Activated CD4-positive, alpha-beta memory T cell treated with anti-CD3 and anti-CD28 coated beads, Interleukin-2, amount 10 ng/mL, durations not matched to agents 7 days and 5 days (primary cell): ENCODE data around the gene THRB. TPM values are rescaled to one million over a fixed set of nuclear protein-coding genes. Genes with fewer than 3 reads are reported as not detected.

Source experiments
- CTCF ChIA-PET: fragments of 350-600 bp; sonication (Branson Sonifier 250); formaldehyde crosslinking; loops from one replicate; lab custom pipeline; 2021; ENCODE audit warnings: antibody characterized with exemption, inconsistent platforms; lab: Charles Lee
- POLR2A ChIA-PET: fragments of 350-600 bp; sonication (Branson Sonifier 250); formaldehyde crosslinking; loops from one replicate; lab custom pipeline; 2021; ENCODE audit warnings: antibody characterized with exemption; lab: Charles Lee
- DNase-seq: peaks from one replicate; pipeline ENCODE4 v3.0.0-alpha.2; 2020
- H3K27ac Mint-ChIP-seq: one replicate; pipeline ENCODE4 v1.8.0; 2021; ENCODE audit warnings: mild to moderate bottlenecking, mixed read lengths
- H3K27me3 Mint-ChIP-seq: one replicate; pipeline ENCODE4 v1.8.0; 2021; ENCODE audit warnings: mixed read lengths
- H3K36me3 Mint-ChIP-seq: one replicate; pipeline ENCODE4 v1.8.0; 2021; ENCODE audit warnings: low read depth, mixed read lengths
- H3K4me1 Mint-ChIP-seq: one replicate; pipeline ENCODE4 v1.8.0; 2021; ENCODE audit warnings: mixed read lengths
- H3K4me3 Mint-ChIP-seq: one replicate; pipeline ENCODE4 v1.8.0; 2021; ENCODE audit warnings: mild to moderate bottlenecking, mixed read lengths
- H3K9me3 Mint-ChIP-seq: one replicate; pipeline ENCODE4 v1.8.0; 2021; ENCODE audit warnings: mixed read lengths
- total RNA-seq, 2 experiments: library from RNA; stranded (reverse); gene quantifications; one replicate each; pipeline ENCODE4 v1.2.3, GENCODE V29; 2021

Gene THRB
- total RNA-seq, 2 experiments from 2014 or later = not detected

DNA sequence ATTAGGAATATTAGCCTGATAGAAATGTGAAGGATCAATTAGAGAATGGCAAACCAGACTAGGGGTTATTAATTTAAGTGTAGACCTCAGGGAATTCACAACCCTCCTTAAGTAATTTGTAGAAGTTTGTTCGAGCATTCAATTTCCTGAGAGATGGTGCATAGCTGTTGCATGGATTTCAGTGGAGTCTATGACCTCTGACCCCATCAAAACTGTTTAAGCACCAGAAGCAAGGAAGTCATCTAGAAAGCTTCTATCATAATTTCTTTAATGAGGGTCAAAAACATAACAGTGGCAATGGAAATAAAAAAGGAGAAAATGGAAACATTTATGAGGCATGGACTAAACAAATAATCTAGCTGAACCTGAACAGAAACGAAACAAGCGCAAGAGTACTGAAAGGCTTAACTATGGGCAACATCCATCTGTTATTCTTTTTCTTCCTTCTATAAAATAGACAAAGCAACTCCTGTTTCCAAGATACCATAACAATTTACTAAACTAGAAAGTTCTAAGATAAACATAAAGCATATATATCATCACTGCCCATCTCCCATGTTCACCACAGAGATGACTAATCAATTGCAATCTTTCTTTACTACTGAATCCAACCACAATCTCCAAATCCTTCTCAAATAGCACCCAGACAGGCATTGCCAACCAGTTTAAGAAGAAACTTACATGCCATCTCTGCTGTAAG is 151.4 kb downstream of the THRB start:
- H3K36me3 Mint-ChIP-seq = no peaks in the 10 kb centered on the region
- ChIA-PET CTCF (no interaction called here), POLR2A (no interaction called here)
- H3K4me3 Mint-ChIP-seq = no peak overlapping the region
- no peaks in the 10 kb centered on the region for H3K4me1 Mint-ChIP-seq
- no peak overlapping the region for H3K27ac Mint-ChIP-seq
- H3K27me3 Mint-ChIP-seq = no peaks in the 10 kb centered on the region
- no peaks in the 10 kb centered on the region for H3K9me3 Mint-ChIP-seq
- no peak for DNase-seq

- Mint-ChIP-seq H3K27me3 (no peaks in the 10 kb centered on the region), H3K27ac (no peak overlapping the region), H3K4me3 (no peak overlapping the region), H3K36me3 (no peaks in the 10 kb centered on the region), H3K4me1 (no peaks in the 10 kb centered on the region), H3K9me3 (no peaks in the 10 kb centered on the region)
- CTCF ChIA-PET = no interaction called here
- POLR2A ChIA-PET = no interaction called here
- no peak for DNase-seq
These were observed 152.4 kb downstream of the THRB start for GRCh38 chr3:24342275-24342674.

- Mint-ChIP-seq H3K4me3 (no peak overlapping the region), H3K27me3 (no peaks in the 10 kb centered on the region), H3K36me3 (no peaks in the 10 kb centered on the region), H3K9me3 (no peaks in the 10 kb centered on the region), H3K27ac (no peak overlapping the region), H3K4me1 (no peaks in the 10 kb centered on the region)
- POLR2A ChIA-PET = no interaction called here
- CTCF ChIA-PET = no interaction called here
- no peak for DNase-seq
These were observed 153.0 kb downstream of the THRB start for GRCh38 chr3:24341668-24342067.

DNA sequence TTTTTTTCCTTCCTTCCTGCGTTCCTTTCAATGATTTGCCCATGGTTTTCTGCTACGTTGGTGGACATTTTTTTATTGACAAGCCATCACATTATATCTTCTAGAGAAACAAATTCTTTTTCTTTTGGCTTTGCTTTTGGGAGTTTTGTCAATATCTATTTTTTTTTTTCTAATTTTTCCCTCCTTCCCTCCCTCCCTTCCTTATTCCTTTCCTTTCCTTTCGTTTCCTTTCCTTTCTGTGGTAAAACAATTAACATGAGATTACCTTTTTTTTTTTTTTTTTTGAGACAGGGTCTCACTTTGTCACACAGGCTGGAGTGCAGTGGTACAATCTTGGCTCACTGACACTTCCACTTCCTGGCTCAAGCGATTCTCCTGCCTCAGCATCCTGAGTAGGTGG is 153.7 kb downstream of the THRB start:
- H3K27me3 Mint-ChIP-seq = no peaks in the 10 kb centered on the region
- no peaks in the 10 kb centered on the region for H3K36me3 Mint-ChIP-seq
- no peak overlapping the region for H3K4me3 Mint-ChIP-seq
- CTCF ChIA-PET = no interaction called here
- H3K27ac Mint-ChIP-seq = no peak overlapping the region
- no peaks in the 10 kb centered on the region for H3K9me3 Mint-ChIP-seq
- H3K4me1 Mint-ChIP-seq = no peaks in the 10 kb centered on the region
- POLR2A ChIA-PET = no interaction called here
- DNase-seq = no peak

DNA sequence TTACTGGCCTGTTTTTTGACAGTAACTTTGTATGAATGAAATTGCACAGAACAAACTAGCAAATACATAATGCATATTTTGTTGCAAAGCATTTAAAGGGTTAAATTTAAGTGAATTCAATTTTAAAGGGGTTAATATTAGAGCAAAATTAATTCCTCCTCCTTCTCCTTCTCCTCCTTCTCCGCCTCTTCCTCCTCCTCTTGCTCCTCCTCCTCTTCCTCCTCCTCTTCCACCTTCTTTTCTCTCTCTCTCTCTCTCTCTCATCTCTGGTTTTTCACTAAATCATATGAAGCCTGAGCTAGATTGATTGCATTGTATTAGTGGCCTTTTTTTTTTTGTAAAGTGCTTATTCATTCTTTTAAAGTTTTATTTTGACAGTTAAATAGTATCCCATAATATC is 154.5 kb downstream of the THRB start:
- H3K4me3 Mint-ChIP-seq = no peak overlapping the region
- POLR2A ChIA-PET = no interaction called here
- no peaks in the 10 kb centered on the region for H3K9me3 Mint-ChIP-seq

DNA sequence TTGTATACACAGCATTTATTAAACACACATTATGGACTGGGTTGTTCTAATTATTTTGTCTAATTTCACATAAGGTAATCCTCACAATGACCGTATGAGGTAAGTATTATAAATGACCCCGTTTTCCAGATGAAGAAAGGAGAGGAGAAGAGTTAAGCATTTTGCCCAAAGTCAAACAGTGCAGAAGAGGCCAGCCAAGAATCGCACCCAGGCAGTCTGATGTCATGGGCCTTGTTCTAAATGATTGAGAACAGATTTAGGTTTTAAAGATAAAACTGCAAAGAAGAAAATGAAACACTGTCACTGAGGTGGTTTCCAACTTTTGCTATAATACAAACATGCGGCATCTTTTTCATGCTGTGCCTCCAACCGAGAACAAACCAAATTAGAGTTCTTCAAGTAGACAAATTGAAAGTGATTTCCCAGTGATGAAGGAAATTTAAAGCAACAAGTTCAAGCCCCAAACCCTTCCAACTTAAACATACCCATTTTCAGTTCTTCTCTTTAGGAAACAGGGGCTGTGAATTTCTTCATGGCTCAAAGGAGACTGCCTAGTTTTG is 155.3 kb downstream of the THRB start:
- no peak for DNase-seq
- H3K4me1 Mint-ChIP-seq = no peaks in the 10 kb centered on the region
- CTCF ChIA-PET = no interaction called here
- H3K9me3 Mint-ChIP-seq = no peaks in the 10 kb centered on the region
- no peak overlapping the region for H3K27ac Mint-ChIP-seq
- H3K4me3 Mint-ChIP-seq = no peak overlapping the region
- H3K36me3 Mint-ChIP-seq = no peaks in the 10 kb centered on the region
- POLR2A ChIA-PET = no interaction called here
- H3K27me3 Mint-ChIP-seq = no peaks in the 10 kb centered on the region

More for the DNA sequence above, 154.5 kb downstream of the THRB start:
- CTCF ChIA-PET = no interaction called here
- Mint-ChIP-seq H3K27me3 (no peaks in the 10 kb centered on the region), H3K4me1 (no peaks in the 10 kb centered on the region), H3K36me3 (no peaks in the 10 kb centered on the region), H3K27ac (no peak overlapping the region)
- DNase-seq = no peak

DNA sequence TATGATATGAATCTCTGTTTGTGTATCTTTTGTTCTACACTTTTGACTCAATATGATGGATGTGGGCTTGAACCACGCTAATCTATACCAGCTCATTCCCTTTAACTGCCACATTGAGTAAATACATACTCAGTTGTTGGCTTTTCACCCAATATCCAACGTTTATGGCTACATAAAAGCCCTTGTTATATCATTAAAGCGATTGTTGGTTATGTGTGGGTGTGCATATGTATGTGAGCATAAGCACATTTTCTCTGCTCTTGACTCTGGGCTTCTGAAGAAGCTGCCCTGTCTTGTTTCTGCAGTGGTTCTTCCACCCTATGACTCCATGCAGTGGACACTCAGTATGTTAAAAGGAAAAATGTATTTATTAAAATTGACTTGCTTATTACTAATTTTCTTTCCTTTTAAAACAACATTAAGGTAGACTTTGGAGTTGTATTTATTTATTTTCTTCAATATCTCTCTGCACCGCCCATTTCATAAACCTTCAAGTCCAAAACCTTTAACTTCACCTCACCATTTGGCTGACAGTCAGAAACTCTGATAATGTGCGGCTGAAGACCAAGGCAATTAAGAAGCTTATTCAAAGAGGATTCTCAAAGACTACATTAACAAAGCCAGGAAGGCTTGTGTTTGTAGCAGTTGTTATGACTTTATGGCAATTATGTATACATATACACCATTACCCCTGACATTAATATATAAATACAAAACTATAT is 156.1 kb downstream of the THRB start:
- Mint-ChIP-seq H3K27me3 (no peaks in the 10 kb centered on the region), H3K4me1 (no peaks in the 10 kb centered on the region), H3K36me3 (no peaks in the 10 kb centered on the region), H3K27ac (no peak overlapping the region), H3K4me3 (no peak overlapping the region), H3K9me3 (no peaks in the 10 kb centered on the region)
- DNase-seq = no peak
- POLR2A ChIA-PET = no interaction called here
- CTCF ChIA-PET = no interaction called here

DNA sequence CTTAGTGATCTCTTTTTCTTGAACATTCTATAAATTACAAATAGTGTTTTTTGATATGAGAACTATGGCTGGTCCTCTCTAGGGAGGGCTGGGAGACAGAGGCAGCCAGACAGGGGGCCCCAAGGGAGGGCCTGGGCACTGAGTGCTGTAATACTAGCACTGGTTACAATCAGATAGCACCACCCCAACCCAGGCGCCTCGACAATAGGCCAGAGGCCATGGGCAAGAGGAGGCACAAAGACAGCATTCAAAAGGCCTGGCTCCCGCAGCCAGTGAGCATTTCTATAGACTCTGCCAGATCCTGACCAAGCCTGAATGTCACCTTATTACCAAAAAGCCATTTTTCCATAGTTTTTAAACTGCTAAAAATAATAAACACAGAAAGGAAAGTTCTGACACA is 158.5 kb downstream of the THRB start:
- Mint-ChIP-seq H3K4me3 (no peak overlapping the region), H3K27ac (no peak overlapping the region), H3K36me3 (no peaks in the 10 kb centered on the region), H3K9me3 (no peaks in the 10 kb centered on the region), H3K4me1 (no peaks in the 10 kb centered on the region), H3K27me3 (no peaks in the 10 kb centered on the region)
- ChIA-PET POLR2A (no interaction called here), CTCF (no interaction called here)
- no peak for DNase-seq

GRCh38 chr3:24332092-24332491 is 162.6 kb downstream of the THRB start:
- Mint-ChIP-seq H3K27ac (no peak overlapping the region), H3K27me3 (no peaks in the 10 kb centered on the region), H3K4me3 (no peak overlapping the region), H3K36me3 (no peaks in the 10 kb centered on the region), H3K4me1 (no peaks in the 10 kb centered on the region), H3K9me3 (no peaks in the 10 kb centered on the region)
- CTCF ChIA-PET = no interaction called here
- POLR2A ChIA-PET = no interaction called here
- DNase-seq = no peak

GRCh38 chr3:24323272-24323671 is 171.4 kb downstream of the THRB start:
- no peaks in the 10 kb centered on the region for H3K9me3 Mint-ChIP-seq
- POLR2A ChIA-PET = no interaction called here

DNA sequence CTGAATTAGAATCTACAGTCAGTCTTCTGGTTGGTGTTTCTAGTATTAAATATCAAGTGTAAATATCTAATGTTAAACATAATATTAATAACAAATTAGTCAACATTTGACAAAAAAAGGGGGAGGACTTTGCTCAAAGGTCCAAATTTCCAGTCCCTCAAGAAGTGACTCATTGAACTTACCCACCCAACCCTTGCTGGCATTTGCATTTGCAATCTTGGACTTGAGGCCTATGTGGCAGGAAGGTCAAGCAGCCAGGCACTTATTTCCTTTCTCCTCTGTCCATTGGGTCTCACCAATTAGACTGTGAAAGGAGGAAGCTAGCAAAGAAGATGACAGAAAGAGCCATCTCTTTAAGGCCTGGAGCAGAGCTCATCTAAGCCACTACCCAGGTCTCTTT is 174.0 kb downstream of the THRB start:
- no peak for DNase-seq
- no peaks in the 10 kb centered on the region for H3K36me3 Mint-ChIP-seq
- no peak overlapping the region for H3K4me3 Mint-ChIP-seq
- H3K4me1 Mint-ChIP-seq = no peaks in the 10 kb centered on the region
- ChIA-PET CTCF (no interaction called here), POLR2A (no interaction called here)
- H3K9me3 Mint-ChIP-seq = no peaks in the 10 kb centered on the region
- no peak overlapping the region for H3K27ac Mint-ChIP-seq
- H3K27me3 Mint-ChIP-seq = no peaks in the 10 kb centered on the region

More at GRCh38 chr3:24323272-24323671, 171.4 kb downstream of the THRB start:
- H3K4me1 Mint-ChIP-seq = no peaks in the 10 kb centered on the region
- H3K27me3 Mint-ChIP-seq = no peaks in the 10 kb centered on the region
- no peak overlapping the region for H3K4me3 Mint-ChIP-seq
- CTCF ChIA-PET = no interaction called here
- no peaks in the 10 kb centered on the region for H3K36me3 Mint-ChIP-seq
- no peak overlapping the region for H3K27ac Mint-ChIP-seq
- no peak for DNase-seq

GRCh38 chr3:24318677-24319287 is 175.9 kb downstream of the THRB start:
- Mint-ChIP-seq H3K27me3 (no peaks in the 10 kb centered on the region), H3K4me3 (no peak overlapping the region), H3K36me3 (no peaks in the 10 kb centered on the region), H3K9me3 (no peaks in the 10 kb centered on the region), H3K4me1 (no peaks in the 10 kb centered on the region), H3K27ac (no peak overlapping the region)
- ChIA-PET CTCF (no interaction called here), POLR2A (no interaction called here)
- DNase-seq = no peak

DNA sequence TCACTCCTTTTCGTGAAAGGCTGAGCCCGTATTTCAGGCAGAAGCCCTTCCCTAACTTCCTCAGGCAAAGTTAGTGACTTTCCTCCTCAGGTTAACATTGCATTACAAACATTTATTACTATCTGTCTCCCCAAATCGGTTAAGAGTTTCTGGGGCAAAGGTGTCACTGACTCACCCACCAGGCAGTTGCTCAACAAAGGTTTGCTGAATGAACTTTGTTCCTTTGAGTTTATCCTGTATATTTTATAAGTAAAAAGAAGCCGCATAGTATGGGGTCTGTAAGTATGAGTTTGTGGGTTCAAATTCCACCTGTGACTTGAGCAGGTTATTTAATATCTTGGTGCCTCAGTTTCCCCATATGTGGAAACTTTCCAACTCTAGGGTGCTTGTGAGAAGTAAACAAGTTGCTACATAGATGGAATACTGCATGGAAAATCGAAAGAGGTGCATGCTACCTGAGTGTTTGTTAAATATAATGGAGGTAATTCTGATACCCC is 177.7 kb downstream of the THRB start:
- Mint-ChIP-seq H3K4me3 (no peak overlapping the region), H3K27ac (no peak overlapping the region), H3K4me1 (no peaks in the 10 kb centered on the region), H3K27me3 (no peaks in the 10 kb centered on the region), H3K36me3 (no peaks in the 10 kb centered on the region), H3K9me3 (no peaks in the 10 kb centered on the region)
- ChIA-PET CTCF (no interaction called here), POLR2A (no interaction called here)
- no peak for DNase-seq
